PC-9 (cell line): ENCODE data around the gene API5. TPM values are rescaled to one million over a fixed set of nuclear protein-coding genes. Genes with fewer than 3 reads are reported as not detected.

Experiments used
- BruUV-seq: library from RNA; stranded (reverse); fragments of 400-500 nt; replicated peaks from 2 replicates; lab custom pipeline; 2021; lab: Mats Ljungman, UMichigan
- CTCF ChIA-PET: fragments of 300-600 bp; sonication (Branson Sonifier 250); formaldehyde crosslinking; loops from one replicate; lab custom pipeline; 2022; ENCODE audit warnings: antibody characterized with exemption; lab: Charles Lee
- POLR2A ChIA-PET: fragments of 300-600 bp; sonication (Branson Sonifier 250); formaldehyde crosslinking; loops from one replicate; lab custom pipeline; 2022; ENCODE audit warnings: antibody characterized with exemption; ENCODE audit not compliant: unreplicated experiment; lab: Charles Lee
- DNase-seq, 2 experiments: peaks; one replicate each; pipeline versions ENCODE4 v3.0.0 to v3.0.0-alpha.2; 2015 to 2022; ENCODE audit warnings: mixed read lengths in 1 of 2
- H2AFZ ChIP-seq: fragments of 200-600 bp; sonication (generic); 2 replicates; pipeline ENCODE4 v1.8.1; 2017; ENCODE audit warnings: antibody characterized with exemption
- H3F3A ChIP-seq: fragments of 200-600 bp; sonication (generic); 2 replicates; pipeline ENCODE4 v1.8.1; 2017; ENCODE audit warnings: antibody characterized with exemption, mild to moderate bottlenecking, low read depth; ENCODE audit not compliant: insufficient read depth
- H3K27ac ChIP-seq: fragments of 200-600 bp; sonication (generic); 2 replicates; pipeline ENCODE4 v1.6.1; 2016; ENCODE audit warnings: mixed run types
- H3K27me3 ChIP-seq: fragments of 200-600 bp; sonication (generic); 2 replicates; pipeline ENCODE4 v1.6.1; 2016; ENCODE audit warnings: low read depth, mixed run types; ENCODE audit not compliant: insufficient read depth
- H3K36me3 ChIP-seq: fragments of 200-600 bp; sonication (generic); 2 replicates; pipeline ENCODE4 v1.6.1; 2016; ENCODE audit warnings: low read depth, mixed run types
- H3K4me1 ChIP-seq: fragments of 200-600 bp; sonication (generic); replicated peaks from 2 replicates; pipeline ENCODE4 v1.6.1; 2016; ENCODE audit warnings: mixed run types; ENCODE audit not compliant: insufficient read depth
- H3K4me2 ChIP-seq: fragments of 200-600 bp; sonication (generic); 2 replicates; pipeline ENCODE4 v1.6.1; 2017; ENCODE audit warnings: mixed run types
- H3K4me3 ChIP-seq: fragments of 200-600 bp; sonication (generic); 2 replicates; pipeline ENCODE4 v1.6.1; 2016; ENCODE audit warnings: mixed run types
- H3K79me2 ChIP-seq: fragments of 200-600 bp; sonication (generic); 2 replicates; pipeline ENCODE4 v1.6.1; 2017; ENCODE audit warnings: low read depth, mixed run types
- H3K9me2 ChIP-seq: fragments of 200-600 bp; sonication (generic); 2 replicates; pipeline ENCODE4 v1.8.1; 2017; ENCODE audit warnings: mild to moderate bottlenecking; ENCODE audit not compliant: insufficient read depth
- H3K9me3 ChIP-seq: fragments of 200-600 bp; sonication (generic); 2 replicates; pipeline ENCODE4 v1.8.1; 2016; ENCODE audit warnings: low read depth; ENCODE audit not compliant: insufficient read depth
- H4K20me1 ChIP-seq: fragments of 200-600 bp; sonication (generic); 2 replicates; pipeline ENCODE4 v1.8.1; 2017; ENCODE audit not compliant: insufficient read depth
- CTCF ChIP-seq: fragments of 200-600 bp; sonication (generic); conservative IDR thresholded peaks from 2 replicates; pipeline ENCODE4 v1.6.1; 2017; ENCODE audit warnings: mixed run types, antibody characterized with exemption, mild to moderate bottlenecking, moderate library complexity
- EZH2 ChIP-seq: fragments of 200-600 bp; sonication (generic); IDR thresholded peaks from 2 replicates; pipeline ENCODE4 v1.8.0; 2017; ENCODE audit warnings: antibody characterized with exemption, low read depth
- intact Hi-C: fragments of 100-400 bp; cut with micrococcal nuclease; formaldehyde crosslinking; loops from one replicate; pipeline ENCODE4 v1.10.0; 2022; ENCODE audit not compliant: unreplicated experiment
- total RNA-seq: library from RNA; stranded (reverse); gene quantifications from 2 replicates; pipeline ENCODE4 v1.2.3, GENCODE V29; 2021

The API5 gene
- total RNA-seq, 1 experiment from 2014 or later, result 115 TPM

GRCh38 chr11:43376065-43376464 lies 64.3 kb downstream of the API5 start:
- no TSS peak for BruUV-seq
- ChIA-PET POLR2A (no interaction called here), CTCF (no interaction called here)
- intact Hi-C loops, result no loop called here
- H3K4me3 ChIP-seq, result no peak overlapping the region
- H3K9me3 ChIP-seq, result no peaks in the 10 kb centered on the region
- H3K4me2 ChIP-seq, result peak overlapping the region; percentile 35
- DNase-seq, result no peak
- no peak overlapping the region for H2AFZ ChIP-seq
- peak overlapping the region; percentile 56 for H3K27ac ChIP-seq
- peaks cover 14% of the 10 kb centered on the region for H3K4me1 ChIP-seq
- H3K9me2 ChIP-seq, result no peaks in the 10 kb centered on the region
- peaks cover 8% of the 10 kb centered on the region for H4K20me1 ChIP-seq
- H3K36me3 ChIP-seq, result peaks cover 15% of the 10 kb centered on the region
- peaks cover 6% of the 10 kb centered on the region; the same call in 1 of the 2 replicates for H3F3A ChIP-seq
- TF ChIP-seq EZH2 (no peak), CTCF (no peak)
- H3K79me2 ChIP-seq, result peaks cover 57% of the 10 kb centered on the region
- H3K27me3 ChIP-seq, result no peaks in the 10 kb centered on the region

- H3K4me3 ChIP-seq, result no peak overlapping the region
- BruUV-seq, result no TSS peak
- CTCF ChIA-PET, result no interaction called here
Measured at GRCh38 chr11:43376594-43376993, 64.8 kb downstream of the API5 start.

GRCh38 chr11:43377389-43377788 lies 65.6 kb downstream of the API5 start:
- POLR2A ChIA-PET, result interaction anchor here (0.6 to 0.7 kb wide), 3 partner anchors 11 to 343 kb away, joined by 3 to 5 read pairs (median 5); no protein-coding TSS in a partner anchor
- H3K27ac ChIP-seq, result no peak overlapping the region
- no peak overlapping the region for H2AFZ ChIP-seq
- H3K79me2 ChIP-seq, result peaks cover 57% of the 10 kb centered on the region
- intact Hi-C loops, result no loop called here
- no TSS peak for BruUV-seq
- TF ChIP-seq CTCF, result no peak
- TF ChIP-seq EZH2, result no peak
- H3K27me3 ChIP-seq, result no peaks in the 10 kb centered on the region
- DNase-seq, result no peak
- H3K4me3 ChIP-seq, result no peak overlapping the region
- H3K4me1 ChIP-seq, result peaks cover 14% of the 10 kb centered on the region
- no peaks in the 10 kb centered on the region for H3K9me3 ChIP-seq
- H3F3A ChIP-seq, result peaks cover 6% of the 10 kb centered on the region; the same call in 1 of the 2 replicates
- CTCF ChIA-PET, result no interaction called here
- H4K20me1 ChIP-seq, result peaks cover 8% of the 10 kb centered on the region
- H3K36me3 ChIP-seq, result peaks cover 16% of the 10 kb centered on the region
- H3K4me2 ChIP-seq, result no peak overlapping the region
- H3K9me2 ChIP-seq, result no peaks in the 10 kb centered on the region

More at GRCh38 chr11:43376594-43376993, 64.8 kb downstream of the API5 start:
- Histone ChIP-seq H3K4me1 (peaks cover 14% of the 10 kb centered on the region), H3F3A (peaks cover 6% of the 10 kb centered on the region; the same call in 1 of the 2 replicates), H3K9me2 (no peaks in the 10 kb centered on the region), H2AFZ (no peak overlapping the region), H4K20me1 (peaks cover 8% of the 10 kb centered on the region), H3K27ac (peak overlapping the region; percentile 56), H3K27me3 (no peaks in the 10 kb centered on the region), H3K9me3 (no peaks in the 10 kb centered on the region), H3K79me2 (peaks cover 57% of the 10 kb centered on the region), H3K4me2 (peak overlapping the region; percentile 35), H3K36me3 (peaks cover 19% of the 10 kb centered on the region)
- intact Hi-C loops, result no loop called here
- POLR2A ChIA-PET, result no interaction called here
- DNase-seq, result peak in 1 of 2 experiments; percentile 87
- TF ChIP-seq CTCF (no peak), EZH2 (no peak)
